GM18873 (cell line): Measurements from ENCODE around the gene ZNF483.
"Not testable (repeated sequence)": the region's sequence is repeated elsewhere in the genome, so short reads cannot be mapped to it uniquely, and the experiment has no call there.

Source experiments
- ATAC-seq: cut with Tn5 transposase; IDR thresholded peaks from one replicate; pipeline ENCODE4 v1.9.1; 2021; ENCODE audit warnings: mild to moderate bottlenecking, moderate library complexity, moderate number of reproducible peaks; ENCODE audit not compliant: unreplicated experiment, low FRiP score

The ZNF483 gene

GRCh38 chr9:111525056-111525977 lies at the start of gene ZNF483:
TSS of gene ZNF483 (plus strand) at chr9:111525179. CDS start at chr9:111527396, 2,217 bp downstream.
- no peak for ATAC-seq

- no peak for ATAC-seq
Measured at GRCh38 chr9:111475195-111475594, 49.8 kb upstream of the ZNF483 start.

GRCh38 chr9:111477677-111478076 lies 47.3 kb upstream of the ZNF483 start:
- no peak for ATAC-seq

- ATAC-seq, result no peak
Measured at GRCh38 chr9:111481885-111482636, 42.9 kb upstream of the ZNF483 start.

GRCh38 chr9:111482694-111483438 lies 42.1 kb upstream of the ZNF483 start:
- ATAC-seq, result peak; percentile 56

- ATAC-seq, result peak; percentile 14
Measured at GRCh38 chr9:111483439-111483857, 41.5 kb upstream of the ZNF483 start.

- peak; percentile 42 for ATAC-seq
Measured at GRCh38 chr9:111483858-111484571, 41.0 kb upstream of the ZNF483 start, which contains the start of gene ECPAS. TSS of gene ECPAS (minus strand) at chr9:111484383. CDS start at chr9:111472918, 11,465 bp downstream.

GRCh38 chr9:111484572-111484894 lies 40.4 kb upstream of the ZNF483 start:
- peak; percentile 2 for ATAC-seq

GRCh38 chr9:111497196-111497595 lies 27.8 kb upstream of the ZNF483 start:
- not testable (repeated sequence) for ATAC-seq

- no peak for ATAC-seq
Measured at GRCh38 chr9:111501005-111501562, 23.9 kb upstream of the ZNF483 start.

GRCh38 chr9:111501648-111502047 lies 23.3 kb upstream of the ZNF483 start:
- no peak for ATAC-seq

- ATAC-seq, result no peak
Measured at GRCh38 chr9:111502506-111502905, 22.5 kb upstream of the ZNF483 start.

- not testable (repeated sequence) for ATAC-seq
Measured at GRCh38 chr9:111511581-111511980, 13.4 kb upstream of the ZNF483 start.

GRCh38 chr9:111514967-111515366 lies 10.0 kb upstream of the ZNF483 start:
- ATAC-seq, result no peak

GRCh38 chr9:111516061-111516465 lies 8.9 kb upstream of the ZNF483 start:
- ATAC-seq, result no peak

- no peak for ATAC-seq
Measured at GRCh38 chr9:111524731-111525055, 286 bp upstream of the ZNF483 start.

- no peak for ATAC-seq
Measured at GRCh38 chr9:111527347-111527746, 2.4 kb downstream of the ZNF483 start.

- ATAC-seq, result no peak
Measured at GRCh38 chr9:111529787-111530186, 4.8 kb downstream of the ZNF483 start.

- no peak for ATAC-seq
Measured at GRCh38 chr9:111531716-111532115, 6.7 kb downstream of the ZNF483 start.
